LNCAP (cell line): ENCODE data around the gene STH.

Experiments
- TF ChIP-seq, protein P1 (sequence below): fragments of 450-650 bp; IDR thresholded peaks from 2 replicates; pipeline ENCODE4 v1.5.1; 2017; ENCODE audit warnings: mild to moderate bottlenecking

STH gene

DNA sequence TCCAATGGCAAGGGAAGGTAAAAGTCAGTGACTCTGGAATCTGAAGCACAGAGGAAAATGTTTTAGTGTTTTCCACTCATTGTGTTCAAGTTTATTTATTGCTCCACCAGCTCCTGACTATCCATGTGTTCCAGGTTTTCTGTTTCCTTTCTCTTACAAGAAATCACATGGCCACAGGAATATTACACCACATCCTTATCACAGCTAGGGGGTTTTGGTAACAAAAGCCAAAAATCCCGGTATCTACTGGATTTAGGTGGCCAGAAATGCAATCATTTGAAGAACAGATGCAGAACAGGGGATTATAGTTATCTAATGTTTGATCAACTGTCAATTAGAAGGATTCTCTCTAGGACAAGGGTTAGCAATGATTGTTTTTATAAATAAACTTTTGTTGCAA lies 47.9 kb downstream of the STH start:
- TF ChIP-seq, protein P1, sequence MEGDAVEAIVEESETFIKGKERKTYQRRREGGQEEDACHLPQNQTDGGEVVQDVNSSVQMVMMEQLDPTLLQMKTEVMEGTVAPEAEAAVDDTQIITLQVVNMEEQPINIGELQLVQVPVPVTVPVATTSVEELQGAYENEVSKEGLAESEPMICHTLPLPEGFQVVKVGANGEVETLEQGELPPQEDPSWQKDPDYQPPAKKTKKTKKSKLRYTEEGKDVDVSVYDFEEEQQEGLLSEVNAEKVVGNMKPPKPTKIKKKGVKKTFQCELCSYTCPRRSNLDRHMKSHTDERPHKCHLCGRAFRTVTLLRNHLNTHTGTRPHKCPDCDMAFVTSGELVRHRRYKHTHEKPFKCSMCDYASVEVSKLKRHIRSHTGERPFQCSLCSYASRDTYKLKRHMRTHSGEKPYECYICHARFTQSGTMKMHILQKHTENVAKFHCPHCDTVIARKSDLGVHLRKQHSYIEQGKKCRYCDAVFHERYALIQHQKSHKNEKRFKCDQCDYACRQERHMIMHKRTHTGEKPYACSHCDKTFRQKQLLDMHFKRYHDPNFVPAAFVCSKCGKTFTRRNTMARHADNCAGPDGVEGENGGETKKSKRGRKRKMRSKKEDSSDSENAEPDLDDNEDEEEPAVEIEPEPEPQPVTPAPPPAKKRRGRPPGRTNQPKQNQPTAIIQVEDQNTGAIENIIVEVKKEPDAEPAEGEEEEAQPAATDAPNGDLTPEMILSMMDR: no peak

DNA sequence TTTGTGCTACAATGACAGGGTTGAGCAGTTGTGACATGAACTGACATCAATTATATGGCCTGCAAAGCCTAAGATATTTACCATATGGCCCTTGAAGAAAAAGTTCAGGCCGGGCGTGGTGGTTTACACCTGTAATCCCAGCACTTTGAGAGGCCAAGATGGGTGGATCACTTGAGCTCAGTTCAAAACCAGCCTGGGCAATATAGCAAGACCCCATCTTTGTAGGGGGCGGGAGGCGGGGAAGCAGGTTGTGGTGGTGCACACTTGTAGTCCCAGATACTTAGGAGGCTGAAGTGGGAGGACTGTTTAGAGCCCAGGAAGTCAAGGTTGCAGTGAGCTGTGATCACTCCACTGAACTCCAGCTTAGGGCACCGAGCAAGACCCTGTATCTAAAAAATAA lies 48.3 kb downstream of the STH start:
- TF ChIP-seq, protein P1: no peak

- TF ChIP-seq, protein P1: no peak
Measured at GRCh38 chr17:46047856-46048255, 48.8 kb downstream of the STH start.
